ENCODE measurements around the gene SELENOS. TPM values are rescaled to one million over a fixed set of nuclear protein-coding genes. Genes with fewer than 3 reads are reported as not detected.
A peak's percentile ranks its signal among the peaks of the same experiment; 100 is the strongest.

The SELENOS gene
- total and polyA plus RNA-seq, 9 of the 15 experiments (the other 6 are each of a cell fraction or from before 2014, with no cell fraction given), result 24.9 to 57.4 (median 47.9) TPM

GRCh38 chr15:101277038-101277822, at the start of gene SELENOS (continued):
- TF ChIP-seq ATF3 (IDR thresholded peaks at IDR 0.05), result no peak
- 0 out of 2 replicates have a peak, but pooled peaks have one; percentile 47 for TF ChIP-seq ATF3 (CRISPR knock-in tag; conservative IDR thresholded peaks at IDR 0.05)
- TF ChIP-seq PRDM10 (IDR thresholded peaks at IDR 0.05; ENCODE audit: partially characterized antibody), result peak; percentile 36
- no peak for TF ChIP-seq ZNF830 (CRISPR knock-in tag; IDR thresholded peaks at IDR 0.05)
- TF ChIP-seq REST (IDR thresholded peaks at IDR 0.05; ENCODE audit: borderline replicate concordance), result no peak
- TF ChIP-seq REST (CRISPR knock-in tag; IDR thresholded peaks at IDR 0.05; ENCODE audit: low read depth), result peak; percentile 81; the same call in 1 of the 2 replicates
- TF ChIP-seq HOMEZ (CRISPR knock-in tag; IDR thresholded peaks at IDR 0.05), result no peak
- no peak for TF ChIP-seq CTCFL (IDR thresholded peaks at IDR 0.05; ENCODE audit: borderline replicate concordance, insufficient read depth, low read depth, low read length, poor library complexity, severe bottlenecking)

Measured in K562 (cell line).